ENCODE results near the gene RRP8. TPM values are rescaled to one million over a fixed set of nuclear protein-coding genes. Genes with fewer than 3 reads are reported as not detected.

RRP8 gene
- total and polyA plus RNA-seq, 10 of the 15 experiments (the other 5 are each of a cell fraction or from before 2014, with no cell fraction given), result 4.7 to 51.2 (median 23.9) TPM

- ChIA-PET RAD21 (ENCODE audit: unreplicated experiment) (interaction anchor here (0.6 kb wide), 1 partner anchor 163 kb away, joined by 3 read pairs; no protein-coding TSS in a partner anchor), POLR2A (no interaction called here), CTCF (interaction anchor here (0.5 to 1.6 kb wide), 5 partner anchors 43 to 320 kb away, joined by 3 to 4 read pairs (median 3); no protein-coding TSS in a partner anchor), SMC1A (ENCODE audit: uncharacterized antibody, unreplicated experiment) (interaction anchor here (0.8 kb wide), 2 partner anchors 44 to 72 kb away, joined by 3 read pairs; no protein-coding TSS in a partner anchor)
- no TSS peak for BruUV-seq (replicated peaks)
- DNase-seq (ENCODE audit: low read depth, low spot score) (no peak), FAIRE-seq (no peak), ATAC-seq (no peak)
- H3K27ac ChIP-seq (ENCODE audit: control insufficient read depth, insufficient read depth), result no peak overlapping the region
- H2AFZ ChIP-seq (ENCODE audit: control insufficient read depth, low read depth, low read length), result no peak overlapping the region
- H3K27me3 ChIP-seq (replicated peaks in 1 of 2; ENCODE audit: control insufficient read depth in 2 of 2, insufficient read depth in 2 of 2, low read length in 1 of 2), result no peaks in the 10 kb centered on the region
- H3K9me3 ChIP-seq (replicated peaks; ENCODE audit: control insufficient read depth, insufficient read depth, low read length), result no peaks in the 10 kb centered on the region
- no peak overlapping the region for H3K9ac ChIP-seq (ENCODE audit: control insufficient read depth, insufficient read depth, low read length)
- H3K4me2 ChIP-seq (ENCODE audit: control insufficient read depth, insufficient read depth), result no peak overlapping the region
- peaks cover 1% of the 10 kb centered on the region in 2 experiments; a peak in 2 of 4 replicates for H3K36me3 ChIP-seq (ENCODE audit: control insufficient read depth in 2 of 2, insufficient read depth in 2 of 2, low read length in 1 of 2)
- intact Hi-C loops (cut with micrococcal nuclease; ENCODE audit: unreplicated experiment), result no loop called here
- H3K4me3 ChIP-seq, result no peak overlapping the region
- no peaks in the 10 kb centered on the region for H3K4me1 ChIP-seq (ENCODE audit: control insufficient read depth, insufficient read depth, low read length)
- TF ChIP-seq PAX5 (IDR thresholded peaks at IDR 0.05; ENCODE audit: borderline replicate concordance, low read depth, low read length) (no peak), RELA (IDR thresholded peaks at IDR 0.05; ENCODE audit: borderline replicate concordance, partially characterized antibody) (no peak), ZNF384 (IDR thresholded peaks at IDR 0.05; ENCODE audit: borderline replicate concordance, low read depth, low read length) (no peak), PBX3 (IDR thresholded peaks at IDR 0.05; ENCODE audit: insufficient replicate concordance, low read depth, low read length) (no peak)
- H3K79me2 ChIP-seq (ENCODE audit: control insufficient read depth, insufficient read depth, low read length), result no peaks in the 10 kb centered on the region
- H4K20me1 ChIP-seq (ENCODE audit: control insufficient read depth, insufficient read depth), result no peaks in the 10 kb centered on the region
- 82% methylated on average over 6 of the region's 6 CpGs for WGBS (ENCODE audit: insufficient coverage, insufficient replicate concordance, low lambda C conversion rate, missing lambda C conversion rate)
- in situ Hi-C loops (cut with MboI), result no loop called here
Observed at GRCh38 chr11:6574816-6575715, 28.4 kb downstream of the RRP8 start.

Data from GM12878 (cell line).